GM13976 (cell line): ENCODE results near the gene TMEM164.

Source experiments
- DNase-seq: peaks from one replicate; pipeline ENCODE4 v3.0.0; 2012; ENCODE audit warnings: low spot score
- in situ Hi-C: fragments of 300-500 bp; cut with MboI; formaldehyde crosslinking; loops from one replicate; pipeline ENCODE4 v1.12.0; 2022; ENCODE audit warnings: low sequenced_read_pairs, mixed read lengths, inconsistent platforms; ENCODE audit not compliant: unreplicated experiment
- TF ChIP-seq, protein P1 (sequence below): IDR thresholded peaks from 2 replicates; pipeline ENCODE4 v1.5.1; 2012; ENCODE audit warnings: borderline replicate concordance, mild to moderate bottlenecking; ENCODE audit not compliant: insufficient read depth; ENCODE audit errors: extremely low read depth, missing control alignments, control extremely low read depth

TMEM164 gene

DNA sequence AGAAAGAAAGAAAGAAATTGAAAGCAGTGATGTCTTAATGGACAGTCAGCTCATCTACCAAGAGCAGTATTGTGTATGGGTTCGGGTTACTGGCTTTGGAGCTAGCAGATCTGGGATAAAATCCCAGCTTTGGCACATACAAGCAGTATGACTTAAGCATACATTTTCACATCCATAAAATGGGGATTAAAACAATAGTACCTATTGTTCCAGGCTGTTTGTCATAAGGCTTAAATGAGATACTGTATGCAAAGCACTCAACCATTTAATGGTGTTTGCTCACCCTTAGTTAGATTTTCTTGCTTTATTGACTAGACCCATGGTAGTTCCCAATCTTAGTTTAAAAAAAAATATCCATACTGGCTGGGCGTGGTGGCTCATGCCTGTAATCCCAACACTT lies 7.8 kb upstream of the TMEM164 start:
- in situ Hi-C loops, result no loop called here
- no peak for DNase-seq
- TF ChIP-seq, protein P1, sequence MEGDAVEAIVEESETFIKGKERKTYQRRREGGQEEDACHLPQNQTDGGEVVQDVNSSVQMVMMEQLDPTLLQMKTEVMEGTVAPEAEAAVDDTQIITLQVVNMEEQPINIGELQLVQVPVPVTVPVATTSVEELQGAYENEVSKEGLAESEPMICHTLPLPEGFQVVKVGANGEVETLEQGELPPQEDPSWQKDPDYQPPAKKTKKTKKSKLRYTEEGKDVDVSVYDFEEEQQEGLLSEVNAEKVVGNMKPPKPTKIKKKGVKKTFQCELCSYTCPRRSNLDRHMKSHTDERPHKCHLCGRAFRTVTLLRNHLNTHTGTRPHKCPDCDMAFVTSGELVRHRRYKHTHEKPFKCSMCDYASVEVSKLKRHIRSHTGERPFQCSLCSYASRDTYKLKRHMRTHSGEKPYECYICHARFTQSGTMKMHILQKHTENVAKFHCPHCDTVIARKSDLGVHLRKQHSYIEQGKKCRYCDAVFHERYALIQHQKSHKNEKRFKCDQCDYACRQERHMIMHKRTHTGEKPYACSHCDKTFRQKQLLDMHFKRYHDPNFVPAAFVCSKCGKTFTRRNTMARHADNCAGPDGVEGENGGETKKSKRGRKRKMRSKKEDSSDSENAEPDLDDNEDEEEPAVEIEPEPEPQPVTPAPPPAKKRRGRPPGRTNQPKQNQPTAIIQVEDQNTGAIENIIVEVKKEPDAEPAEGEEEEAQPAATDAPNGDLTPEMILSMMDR, result no peak

DNA sequence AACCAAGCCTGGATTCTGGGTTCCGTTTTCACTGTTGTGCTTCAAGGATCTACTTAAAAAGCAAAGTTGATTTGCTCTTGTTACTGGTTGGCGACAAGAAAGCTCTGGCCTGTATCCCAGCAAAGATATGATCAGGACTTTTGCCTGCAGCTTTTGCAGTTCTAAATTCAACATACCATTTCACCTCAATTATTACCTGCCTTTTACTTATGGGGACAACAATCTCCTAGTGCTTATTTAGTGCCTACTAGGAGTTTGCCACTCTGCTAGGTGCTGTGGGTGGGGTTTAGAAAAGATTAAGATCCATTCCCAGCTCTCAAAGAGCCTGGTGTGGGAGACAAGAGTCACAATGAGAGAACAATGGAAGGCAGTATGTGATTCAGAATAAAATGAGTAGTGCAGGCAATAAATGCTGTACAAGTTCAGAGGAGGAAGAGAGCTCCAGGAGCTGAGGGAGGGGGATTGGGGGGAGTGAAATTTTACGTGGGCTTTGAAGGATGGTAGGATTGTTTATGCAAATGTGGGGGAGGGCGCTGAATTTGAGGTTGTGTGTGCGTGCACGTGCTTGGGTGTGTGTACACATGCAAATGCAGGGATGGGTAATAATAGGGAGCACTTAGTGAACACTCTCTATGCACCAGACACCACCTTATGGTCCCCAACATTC lies 5.0 kb upstream of the TMEM164 start:
- no peak for DNase-seq
- in situ Hi-C loops, result no loop called here
- TF ChIP-seq, protein P1, result no peak

DNA sequence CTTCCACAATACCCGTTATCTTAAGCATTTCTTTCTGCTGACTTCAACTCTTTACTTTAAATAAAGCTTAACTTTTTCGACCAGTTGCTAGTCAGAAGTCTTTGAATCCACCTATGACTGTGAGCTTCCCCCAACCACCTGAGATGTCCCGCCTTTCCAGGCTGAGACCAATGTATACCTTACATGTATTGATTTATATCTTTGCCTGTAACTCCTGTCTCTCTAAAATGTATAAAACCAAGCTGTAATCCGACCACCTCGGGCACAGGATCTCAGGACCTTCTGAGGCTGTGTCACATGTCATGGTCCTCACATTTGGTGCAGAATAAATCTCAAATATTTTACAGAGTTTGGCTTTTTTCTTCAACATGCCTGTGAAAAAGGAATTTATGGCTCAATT lies 2.9 kb upstream of the TMEM164 start:
- in situ Hi-C loops, result no loop called here
- TF ChIP-seq, protein P1, result no peak
- no peak for DNase-seq

DNA sequence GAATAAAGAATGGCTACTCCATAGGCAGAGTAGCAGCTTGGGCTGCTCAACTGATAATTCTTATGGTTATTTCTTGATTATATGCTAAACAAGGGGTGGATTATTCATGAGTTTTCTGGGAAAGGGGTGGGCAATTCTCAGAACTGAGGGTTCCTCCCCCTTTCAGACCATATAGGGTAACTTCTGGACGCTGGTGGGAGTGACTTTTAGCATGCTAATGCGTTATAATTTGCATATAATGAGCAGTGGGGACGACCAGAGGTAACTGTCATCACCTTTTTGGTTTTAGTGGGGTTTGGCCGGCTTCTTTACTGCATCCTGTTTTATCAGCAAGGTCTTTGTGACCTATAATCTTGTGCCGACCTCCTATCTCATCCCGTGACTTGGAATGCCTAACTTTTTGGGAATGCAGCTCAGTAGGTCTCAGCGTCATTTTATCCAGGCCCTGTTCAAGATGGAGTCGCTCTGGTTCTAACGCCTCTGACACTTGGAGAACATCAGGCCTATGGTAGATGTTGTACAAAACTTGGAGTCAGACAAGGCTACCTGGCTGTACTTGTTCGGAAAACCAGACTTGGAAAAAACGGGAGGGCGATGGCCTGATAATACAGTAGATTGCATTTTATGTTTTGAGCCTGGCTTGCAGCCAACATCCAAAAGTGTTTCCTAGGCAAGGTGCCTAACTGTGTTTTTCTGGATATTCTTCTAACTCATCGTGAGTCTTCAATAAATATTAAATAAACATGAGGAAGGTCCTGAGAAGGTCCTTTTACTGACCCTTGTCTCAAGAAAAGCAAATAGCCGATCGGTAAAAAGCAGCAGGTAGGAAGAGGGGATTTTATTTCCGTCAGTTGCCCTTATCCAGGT lies 1.8 kb upstream of the TMEM164 start:
- in situ Hi-C loops, result no loop called here
- TF ChIP-seq, protein P1, result no peak
- no peak for DNase-seq

DNA sequence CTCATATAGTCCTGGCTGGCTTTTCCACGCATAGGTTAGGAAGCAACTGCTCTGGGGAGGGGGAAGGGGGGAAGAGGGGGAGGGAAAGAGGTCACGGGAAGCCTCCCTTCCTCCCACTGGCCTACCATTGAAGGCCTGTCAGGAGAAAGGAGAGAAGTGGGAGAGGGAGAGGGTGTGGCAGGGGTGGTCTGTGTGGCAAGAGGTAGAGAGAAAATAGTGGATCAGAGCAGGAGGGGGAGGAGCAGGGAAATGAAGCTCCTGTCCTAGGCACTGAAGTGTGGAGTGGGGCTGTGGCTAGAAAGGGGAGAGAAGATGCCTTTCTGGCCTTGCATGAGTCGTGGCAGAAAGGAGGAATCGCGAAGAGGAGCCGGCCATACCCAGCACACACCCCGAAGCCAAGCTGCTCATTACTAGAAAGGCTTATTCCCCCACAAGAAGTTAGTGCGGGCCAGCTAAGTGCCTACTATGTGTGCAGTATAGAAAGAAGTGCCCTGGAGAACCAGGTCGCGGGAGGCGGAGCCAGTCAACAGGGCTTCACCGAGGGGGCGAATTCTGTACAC lies 1.1 kb upstream of the TMEM164 start:
- in situ Hi-C loops, result no loop called here
- TF ChIP-seq, protein P1, result no peak
- DNase-seq, result no peak

DNA sequence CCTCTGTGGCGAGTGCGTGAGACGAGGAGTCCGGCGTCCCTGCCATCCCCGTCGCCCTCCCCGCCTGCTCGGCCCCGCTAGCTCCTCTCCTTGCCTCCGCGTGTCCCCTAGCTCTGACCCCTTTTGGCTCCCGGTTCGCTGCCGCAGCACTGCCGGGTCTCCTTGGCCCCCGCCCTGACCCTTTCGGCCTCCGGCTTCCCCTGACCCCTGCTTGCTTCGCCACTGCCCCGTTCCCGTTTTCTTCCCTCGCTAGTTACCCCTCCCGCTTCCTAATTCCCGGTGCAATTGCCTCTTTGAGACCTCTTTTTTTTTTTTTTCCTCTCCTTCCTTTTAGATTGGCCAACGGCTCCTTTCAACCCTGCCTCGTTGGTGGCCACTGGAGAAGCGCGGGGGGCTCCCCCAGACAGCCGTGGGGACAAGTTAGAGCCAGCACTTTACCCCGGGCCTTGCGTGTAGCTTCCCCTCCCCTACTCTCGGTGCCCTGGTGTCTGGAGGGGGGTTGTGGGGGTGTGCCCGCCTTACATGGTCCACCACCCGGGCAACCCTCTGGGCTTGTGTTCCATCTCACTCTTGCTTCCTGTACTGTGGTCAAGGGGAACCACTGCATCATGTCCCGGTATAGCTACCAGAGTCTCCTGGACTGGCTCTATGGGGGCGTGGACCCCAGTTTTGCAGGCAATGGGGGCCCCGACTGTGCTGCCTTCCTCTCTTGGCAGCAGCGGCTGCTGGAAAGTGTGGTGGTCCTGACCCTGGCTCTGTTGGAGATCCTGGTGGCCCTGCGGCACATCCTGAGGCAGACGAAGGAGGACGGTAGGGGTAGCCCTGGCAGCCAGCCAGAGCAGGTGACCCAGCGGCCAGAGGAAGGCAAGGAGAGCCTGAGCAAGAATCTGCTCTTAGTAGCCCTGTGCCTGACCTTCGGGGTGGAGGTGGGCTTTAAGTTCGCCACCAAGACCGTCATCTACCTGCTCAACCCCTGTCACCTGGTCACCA lies 548 bp downstream of the TMEM164 start:
- DNase-seq, result peak; percentile 15
- in situ Hi-C loops, result no loop called here
- TF ChIP-seq, protein P1, result no peak
